Neuronal stem cell (in vitro differentiated cells): ENCODE measurements around the gene TXK.

Experiments
- DNase-seq: peaks from one replicate; pipeline ENCODE4 v3.0.0-alpha.2; 2013; ENCODE audit warnings: low spot score
- H2AFZ ChIP-seq: one replicate; pipeline ENCODE4 v1.6.1; 2013; ENCODE audit warnings: mild to moderate bottlenecking, low read length, inconsistent platforms
- H2AK5ac ChIP-seq: 2 replicates; pipeline ENCODE4 v1.6.1; 2013; ENCODE audit warnings: low read depth, mild to moderate bottlenecking, inconsistent platforms, low read length, moderate library complexity, mixed read lengths
- H2BK120ac ChIP-seq: 2 replicates; pipeline ENCODE4 v1.6.1; 2013; ENCODE audit warnings: low read depth, mild to moderate bottlenecking, inconsistent platforms, low read length, moderate library complexity, mixed read lengths
- H2BK12ac ChIP-seq: one replicate; pipeline ENCODE4 v1.6.1; 2013; ENCODE audit warnings: low read length, inconsistent platforms
- H2BK15ac ChIP-seq: 2 replicates; pipeline ENCODE4 v1.6.1; 2013; ENCODE audit warnings: mild to moderate bottlenecking, low read length, inconsistent platforms, mixed read lengths
- H2BK5ac ChIP-seq: one replicate; pipeline ENCODE4 v1.6.1; 2013; ENCODE audit warnings: inconsistent platforms, mild to moderate bottlenecking, low read length, moderate library complexity
- H3K14ac ChIP-seq: one replicate; pipeline ENCODE4 v1.6.1; 2013; ENCODE audit warnings: low read length, inconsistent platforms
- H3K18ac ChIP-seq: 2 replicates; pipeline ENCODE4 v1.6.1; 2013; ENCODE audit warnings: low read length, inconsistent platforms
- H3K23ac ChIP-seq: 2 replicates; pipeline ENCODE4 v1.6.1; 2013; ENCODE audit warnings: low read depth, mild to moderate bottlenecking, mixed read lengths, low read length, inconsistent platforms; ENCODE audit not compliant: poor library complexity
- H3K27ac ChIP-seq: replicated peaks from 3 replicates; pipeline ENCODE4 v1.5.1; 2013; ENCODE audit warnings: low read length, inconsistent platforms
- H3K27me3 ChIP-seq, 3 experiments: 2 replicates each; pipeline ENCODE4 v1.6.1; 2013; ENCODE audit warnings: low read length in 3 of 3, mild to moderate bottlenecking in 2 of 3, inconsistent platforms in 1 of 3, low read depth in 1 of 3, mixed read lengths in 1 of 3, moderate library complexity in 1 of 3; ENCODE audit not compliant: control insufficient read depth in 3 of 3, insufficient read depth in 3 of 3
- H3K36me3 ChIP-seq, 2 donors: replicated peaks in 1 of 2; 2 replicates each; pipeline ENCODE4 v1.6.1; 2013; ENCODE audit warnings: low read length in 2 of 2; ENCODE audit not compliant: control insufficient read depth in 2 of 2, insufficient read depth in 2 of 2
- H3K4ac ChIP-seq: 2 replicates; pipeline ENCODE4 v1.6.1; 2013; ENCODE audit warnings: inconsistent platforms, mild to moderate bottlenecking, low read length, moderate library complexity
- H3K4me1 ChIP-seq, 2 donors: 1 replicate in 1 of 2; 2 replicates in 1 of 2; pipeline ENCODE4 v1.6.1; 2013; ENCODE audit warnings: low read length in 2 of 2, low read depth in 1 of 2; ENCODE audit not compliant: control insufficient read depth in 2 of 2, insufficient read depth in 1 of 2
- H3K4me2 ChIP-seq: one replicate; pipeline ENCODE4 v1.6.1; 2013; ENCODE audit warnings: mild to moderate bottlenecking, low read length, inconsistent platforms; ENCODE audit not compliant: insufficient read depth, poor library complexity, severe bottlenecking
- H3K4me3 ChIP-seq, 2 donors: 2 replicates each; pipeline ENCODE4 v1.5.1; 2013; ENCODE audit warnings: low read length in 2 of 2, mild to moderate bottlenecking in 2 of 2, inconsistent platforms in 1 of 2, moderate library complexity in 1 of 2
- H3K79me1 ChIP-seq: one replicate; pipeline ENCODE4 v1.6.1; 2013; ENCODE audit warnings: low read depth, mild to moderate bottlenecking, inconsistent platforms, low read length, moderate library complexity
- H3K9ac ChIP-seq: one replicate; pipeline ENCODE4 v1.6.1; 2013; ENCODE audit warnings: mild to moderate bottlenecking, low read depth, low read length, inconsistent platforms; ENCODE audit not compliant: poor library complexity
- H3K9me3 ChIP-seq, 2 donors: replicated peaks in 1 of 2; 2 replicates each; pipeline versions ENCODE3 to v1.6.1; 2013; ENCODE audit warnings: low read length in 2 of 2, mild to moderate bottlenecking in 2 of 2, inconsistent platforms in 1 of 2, low read depth in 1 of 2, mixed read lengths in 1 of 2, moderate library complexity in 1 of 2; ENCODE audit not compliant: control insufficient read depth in 2 of 2, insufficient read depth in 1 of 2
- H4K8ac ChIP-seq: one replicate; pipeline ENCODE4 v1.6.1; 2013; ENCODE audit warnings: low read depth, mild to moderate bottlenecking, inconsistent platforms, low read length, moderate library complexity
- H4K91ac ChIP-seq: one replicate; pipeline ENCODE4 v1.6.1; 2013; ENCODE audit warnings: low read length, low read depth, mild to moderate bottlenecking, inconsistent platforms; ENCODE audit not compliant: poor library complexity
- WGBS, 2 donors: extraction: QIAGEN DNeasy Blood & Tissue Kit; methylation state at CpG; one replicate each; pipeline ENCODE4 v1.1.7; 2013; ENCODE audit warnings: missing lambda C conversion rate in 2 of 2, mixed read lengths in 1 of 2; ENCODE audit not compliant: insufficient read length in 2 of 2, insufficient replicate concordance in 1 of 2; ENCODE audit errors: extremely low coverage in 2 of 2; 5-methylcytosine and 5-hydroxymethylcytosine counted together

Gene TXK

DNA sequence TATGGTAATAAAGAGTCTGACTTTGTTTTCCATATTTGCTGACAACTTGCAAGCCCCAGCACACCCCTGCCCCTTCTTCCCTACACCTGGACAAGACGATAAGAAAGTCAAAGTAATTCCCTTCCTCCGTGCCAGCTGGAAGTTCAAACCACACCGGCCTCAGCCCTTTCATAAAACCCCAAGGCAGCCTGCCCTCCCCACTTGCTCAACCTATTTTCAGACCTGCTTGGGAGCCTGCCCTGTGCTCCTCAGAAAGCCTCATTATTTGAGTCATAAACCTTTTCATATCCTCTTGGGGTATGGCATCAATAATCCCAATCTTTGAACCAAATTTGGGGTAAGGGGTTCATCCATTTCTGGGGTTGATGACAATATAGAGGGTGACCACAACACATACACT is 88.0 kb downstream of the TXK start:
- no peak overlapping the region for H3K4me3 ChIP-seq
- H3K4me1 ChIP-seq = no peaks in the 10 kb centered on the region
- H3K79me1 ChIP-seq = peaks cover 2% of the 10 kb centered on the region
- no peaks in the 10 kb centered on the region for H3K9me3 ChIP-seq
- no peak overlapping the region for H2BK15ac ChIP-seq
- no CpG with 5 or more reads among the region's 3 CpGs for WGBS, 2 donors
- H3K4ac ChIP-seq = no peak overlapping the region
- no peak overlapping the region for H2AFZ ChIP-seq
- no peak overlapping the region for H3K4me2 ChIP-seq
- no peak overlapping the region for H2AK5ac ChIP-seq
- H3K9ac ChIP-seq = no peak overlapping the region
- no peak overlapping the region for H2BK12ac ChIP-seq
- H3K27ac ChIP-seq = no peak overlapping the region
- no peak overlapping the region for H2BK5ac ChIP-seq
- no peak overlapping the region for H3K18ac ChIP-seq
- H3K36me3 ChIP-seq = no peaks in the 10 kb centered on the region
- H4K8ac ChIP-seq = no peak overlapping the region
- no peak overlapping the region for H2BK120ac ChIP-seq
- no peak overlapping the region for H3K23ac ChIP-seq
- no peak overlapping the region for H4K91ac ChIP-seq
- DNase-seq = no peak
- H3K27me3 ChIP-seq = no peaks in the 10 kb centered on the region
- no peak overlapping the region for H3K14ac ChIP-seq

GRCh38 chr4:48044298-48044697 is 89.8 kb downstream of the TXK start:
- WGBS, 2 donors = no CpG with 5 or more reads among the region's 2 CpGs
- no peak overlapping the region for H4K8ac ChIP-seq
- no peak overlapping the region for H3K27ac ChIP-seq
- no peak overlapping the region for H2AK5ac ChIP-seq
- H3K18ac ChIP-seq = no peak overlapping the region
- no peak overlapping the region for H3K4me3 ChIP-seq
- DNase-seq = no peak
- no peak overlapping the region for H2BK5ac ChIP-seq
- no peak overlapping the region for H3K4ac ChIP-seq
- H3K9me3 ChIP-seq = no peaks in the 10 kb centered on the region
- no peaks in the 10 kb centered on the region for H3K4me1 ChIP-seq
- H3K27me3 ChIP-seq = no peaks in the 10 kb centered on the region
- no peak overlapping the region for H3K9ac ChIP-seq
- H3K4me2 ChIP-seq = no peak overlapping the region
- no peak overlapping the region for H3K23ac ChIP-seq
- no peaks in the 10 kb centered on the region for H3K36me3 ChIP-seq
- H3K79me1 ChIP-seq = no peaks in the 10 kb centered on the region
- no peak overlapping the region for H2AFZ ChIP-seq
- H4K91ac ChIP-seq = no peak overlapping the region
- H2BK12ac ChIP-seq = no peak overlapping the region
- no peak overlapping the region for H2BK15ac ChIP-seq
- no peak overlapping the region for H2BK120ac ChIP-seq
- no peak overlapping the region for H3K14ac ChIP-seq

DNA sequence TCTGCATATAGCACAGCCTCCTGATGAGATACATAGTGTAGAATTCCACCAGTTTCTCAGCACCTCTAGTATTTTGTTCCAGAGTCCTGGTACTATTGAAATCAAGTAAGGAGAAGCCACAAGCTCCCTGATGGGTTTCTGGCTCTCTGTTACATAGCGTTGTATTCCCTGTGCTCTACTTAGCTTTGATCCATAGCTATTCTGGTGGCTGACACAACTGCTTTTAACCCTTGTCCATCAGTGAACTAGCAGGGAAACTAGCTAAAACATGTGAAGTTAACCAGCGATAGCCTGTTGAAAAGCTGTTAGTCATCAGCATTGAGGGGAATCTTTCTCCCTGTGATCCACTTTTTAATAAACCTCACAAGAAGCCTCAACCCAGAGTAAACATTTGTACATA is 90.5 kb downstream of the TXK start:
- no peak overlapping the region for H3K27ac ChIP-seq
- no peak overlapping the region for H4K91ac ChIP-seq
- H4K8ac ChIP-seq = no peak overlapping the region
- no peak overlapping the region for H2BK5ac ChIP-seq
- WGBS, 2 donors = no CpG with 5 or more reads among the region's 2 CpGs
- no peak overlapping the region for H3K23ac ChIP-seq
- H3K4me2 ChIP-seq = no peak overlapping the region
- H3K27me3 ChIP-seq = no peaks in the 10 kb centered on the region
- no peak overlapping the region for H3K4ac ChIP-seq
- H3K18ac ChIP-seq = no peak overlapping the region
- H3K79me1 ChIP-seq = no peaks in the 10 kb centered on the region
- no peak overlapping the region for H2AFZ ChIP-seq
- no peak overlapping the region for H2BK12ac ChIP-seq
- H3K14ac ChIP-seq = no peak overlapping the region
- no peak overlapping the region for H3K9ac ChIP-seq
- no peak overlapping the region for H2AK5ac ChIP-seq
- H2BK120ac ChIP-seq = no peak overlapping the region
- no peak overlapping the region for H3K4me3 ChIP-seq
- no peak for DNase-seq
- H3K36me3 ChIP-seq = no peaks in the 10 kb centered on the region
- H3K9me3 ChIP-seq = no peaks in the 10 kb centered on the region
- H3K4me1 ChIP-seq = no peaks in the 10 kb centered on the region
- no peak overlapping the region for H2BK15ac ChIP-seq

GRCh38 chr4:48042979-48043461 is 91.0 kb downstream of the TXK start:
- H2AK5ac ChIP-seq = no peak overlapping the region
- H3K14ac ChIP-seq = no peak overlapping the region
- no CpG with 5 or more reads among the region's 3 CpGs for WGBS, 2 donors
- H4K91ac ChIP-seq = no peak overlapping the region
- no peak for DNase-seq
- no peaks in the 10 kb centered on the region for H3K36me3 ChIP-seq
- no peak overlapping the region for H3K23ac ChIP-seq
- no peak overlapping the region for H2BK15ac ChIP-seq
- H3K4me1 ChIP-seq = no peaks in the 10 kb centered on the region
- no peak overlapping the region for H3K4ac ChIP-seq
- no peak overlapping the region for H3K9ac ChIP-seq
- H2BK120ac ChIP-seq = no peak overlapping the region
- H3K4me3 ChIP-seq = no peak overlapping the region
- H3K27me3 ChIP-seq = no peaks in the 10 kb centered on the region
- no peak overlapping the region for H3K4me2 ChIP-seq
- H3K9me3 ChIP-seq = no peaks in the 10 kb centered on the region
- no peak overlapping the region for H4K8ac ChIP-seq
- no peak overlapping the region for H2BK5ac ChIP-seq
- no peak overlapping the region for H3K18ac ChIP-seq
- H2BK12ac ChIP-seq = no peak overlapping the region
- no peaks in the 10 kb centered on the region for H3K79me1 ChIP-seq
- H3K27ac ChIP-seq = no peak overlapping the region
- no peak overlapping the region for H2AFZ ChIP-seq
